ACHN (cell line): Measurements from ENCODE around the gene CD48.

Source experiments
- DNase-seq: peaks from one replicate; pipeline ENCODE4 v3.0.0-alpha.2; 2015
- in situ Hi-C: cut with HindIII; loops from 2 replicates; pipeline ENCODE4 v1.10.0; 2017; ENCODE audit warnings: low sequenced_read_pairs, low pct_ligation_motif_present, low pct_unique_long_range_greater_than_20kb

Gene CD48

GRCh38 chr1:160643138-160643537 is 68.5 kb downstream of the CD48 start:
- DNase-seq, result no peak
- in situ Hi-C loops, result no loop called here

- in situ Hi-C loops, result no loop called here
- DNase-seq, result no peak
Measured at GRCh38 chr1:160642281-160642644, 69.4 kb downstream of the CD48 start.

- no peak for DNase-seq
- in situ Hi-C loops, result no loop called here
Measured at GRCh38 chr1:160641323-160642280, 70.0 kb downstream of the CD48 start.

- in situ Hi-C loops, result no loop called here
- no peak for DNase-seq
Measured at GRCh38 chr1:160640359-160641123, 71.1 kb downstream of the CD48 start.

- in situ Hi-C loops, result no loop called here
- DNase-seq, result no peak
Measured at GRCh38 chr1:160639652-160640051, 72.0 kb downstream of the CD48 start.

GRCh38 chr1:160638926-160639325 is 72.7 kb downstream of the CD48 start:
- in situ Hi-C loops, result no loop called here
- no peak for DNase-seq

- in situ Hi-C loops, result no loop called here
- no peak for DNase-seq
Measured at GRCh38 chr1:160638540-160638857, 73.1 kb downstream of the CD48 start.

GRCh38 chr1:160637821-160638539 is 73.6 kb downstream of the CD48 start:
- no peak for DNase-seq
- in situ Hi-C loops, result no loop called here

GRCh38 chr1:160637065-160637464 is 74.6 kb downstream of the CD48 start:
- in situ Hi-C loops, result no loop called here
- no peak for DNase-seq

GRCh38 chr1:160636547-160636946 is 75.1 kb downstream of the CD48 start:
- in situ Hi-C loops, result no loop called here
- DNase-seq, result no peak

GRCh38 chr1:160636076-160636475 is 75.5 kb downstream of the CD48 start:
- in situ Hi-C loops, result no loop called here
- no peak for DNase-seq

- no peak for DNase-seq
Measured at GRCh38 chr1:160634543-160635491, 76.8 kb downstream of the CD48 start.

GRCh38 chr1:160633330-160633903 is 78.2 kb downstream of the CD48 start:
- in situ Hi-C loops, result no loop called here
- no peak for DNase-seq

More at GRCh38 chr1:160634543-160635491, 76.8 kb downstream of the CD48 start:
- in situ Hi-C loops, result no loop called here

GRCh38 chr1:160631983-160632625 is 79.5 kb downstream of the CD48 start:
- DNase-seq, result no peak
- in situ Hi-C loops, result no loop called here

- in situ Hi-C loops, result no loop called here
- no peak for DNase-seq
Measured at GRCh38 chr1:160630523-160631451, 80.8 kb downstream of the CD48 start.
